Right renal pelvis (tissue), 4 donors: Measurements from ENCODE around the gene DRAP1. TPM values are rescaled to one million over a fixed set of nuclear protein-coding genes. Genes with fewer than 3 reads are reported as not detected.

Source experiments
- DNase-seq, 4 donors: peaks; one replicate each; pipeline ENCODE4 v3.0.0-alpha.2; 2013; ENCODE audit warnings: low read depth in 4 of 4, low spot score in 3 of 4, missing footprints in 1 of 4
- polyA plus RNA-seq, 4 donors: library from polyadenylated mRNA; unstranded; fragments of 120-200 nt; gene quantifications; one replicate each; pipeline ENCODE4 v1.2.1, GENCODE V29; 2013; ENCODE audit not compliant: insufficient read length in 4 of 4

The DRAP1 gene, protein sequence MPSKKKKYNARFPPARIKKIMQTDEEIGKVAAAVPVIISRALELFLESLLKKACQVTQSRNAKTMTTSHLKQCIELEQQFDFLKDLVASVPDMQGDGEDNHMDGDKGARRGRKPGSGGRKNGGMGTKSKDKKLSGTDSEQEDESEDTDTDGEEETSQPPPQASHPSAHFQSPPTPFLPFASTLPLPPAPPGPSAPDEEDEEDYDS
- 100 to 1,000 TPM in 1 of 4 donors, 10 to 100 TPM in 3; 70.0 to 113 (median 76.4) TPM for polyA plus RNA-seq

DNA sequence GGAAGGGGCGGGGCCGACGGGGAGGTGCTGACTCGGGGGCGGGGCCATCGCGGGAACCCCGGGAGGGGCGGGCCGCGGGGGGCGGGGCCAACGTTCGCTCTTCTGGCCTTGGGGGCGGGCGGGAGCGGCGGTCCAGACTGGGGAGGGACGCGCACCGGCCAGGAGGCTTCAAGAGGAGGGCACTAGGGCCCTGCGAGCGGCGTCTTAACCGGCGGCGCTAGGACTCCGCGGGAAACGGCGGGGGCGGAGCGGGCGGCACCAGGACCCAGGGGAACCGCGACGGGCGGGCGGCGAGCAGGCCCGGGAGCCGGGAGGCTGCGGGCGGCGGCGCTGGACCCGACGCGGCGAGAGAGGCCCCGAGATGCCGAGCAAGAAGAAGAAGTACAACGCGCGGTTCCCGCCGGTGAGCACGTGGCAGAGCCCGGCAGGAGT is at the start of gene DRAP1:
TSS of gene DRAP1 (plus strand) at position 286 of the 432 bp plus-strand sequence. CDS start at position 362, 76 bp downstream.
- peak; percentile 87 to 95 (median 93) for DNase-seq

GRCh38 chr11:65869643-65870306 is 49.5 kb upstream of the DRAP1 start:
- no peak for DNase-seq

- no peak for DNase-seq
Measured at GRCh38 chr11:65870307-65870658, 48.9 kb upstream of the DRAP1 start.

DNA sequence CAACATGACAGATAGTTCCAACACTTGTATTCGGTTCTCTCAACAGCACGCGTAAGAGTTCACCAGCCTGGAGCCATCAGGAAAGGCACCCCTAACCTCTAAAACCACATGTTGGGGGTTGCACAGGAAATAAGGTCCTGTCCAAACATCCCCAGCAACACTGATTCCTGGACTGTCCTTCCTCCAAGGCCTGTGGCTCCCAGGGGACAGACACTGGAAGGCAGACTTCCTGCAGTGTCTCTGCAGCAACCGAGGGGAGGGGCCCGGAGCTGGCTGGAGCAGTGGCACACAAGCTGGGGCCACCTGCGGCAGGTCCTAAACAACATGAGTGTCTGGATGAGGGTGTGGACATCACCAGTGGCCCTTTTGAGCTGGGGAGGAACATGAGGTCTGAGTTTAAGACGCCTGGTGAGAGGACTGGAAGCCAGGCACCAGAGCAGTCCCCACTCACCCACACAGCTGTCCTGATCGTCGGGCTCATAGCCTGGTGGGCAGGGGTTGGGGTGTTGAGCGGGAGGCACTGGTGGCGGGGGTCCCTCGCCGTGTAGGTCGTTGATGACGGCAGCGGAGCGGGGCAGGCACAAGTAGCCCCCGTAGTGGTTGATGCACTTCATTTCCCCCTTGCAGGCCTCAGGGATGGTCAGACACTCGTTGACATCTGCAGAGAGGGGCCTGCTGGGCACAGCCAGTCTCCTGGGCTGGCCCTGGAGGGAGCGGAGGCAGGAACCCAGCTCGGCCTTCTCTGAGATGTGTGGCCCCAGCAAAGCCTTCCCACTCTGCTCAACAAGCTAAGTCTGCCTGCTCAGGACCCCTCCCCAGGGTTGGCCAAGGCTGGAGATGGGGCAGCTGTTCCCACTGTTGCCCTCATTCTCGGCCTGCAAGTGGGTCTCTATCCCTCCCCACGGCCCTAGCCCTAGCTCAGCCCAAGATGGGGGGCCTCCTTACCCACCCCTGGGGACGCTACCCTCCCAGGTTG is 48.2 kb upstream of the DRAP1 start:
- DNase-seq, result no peak

GRCh38 chr11:65871811-65872548 is 47.2 kb upstream of the DRAP1 start:
- no peak for DNase-seq

- DNase-seq, result no peak
Measured at GRCh38 chr11:65872586-65873317, 46.5 kb upstream of the DRAP1 start, which contains the start of gene EFEMP2. EFEMP2 (minus strand) TSS chr11:65872800; CDS start chr11:65872354, 446 bp downstream.

DNA sequence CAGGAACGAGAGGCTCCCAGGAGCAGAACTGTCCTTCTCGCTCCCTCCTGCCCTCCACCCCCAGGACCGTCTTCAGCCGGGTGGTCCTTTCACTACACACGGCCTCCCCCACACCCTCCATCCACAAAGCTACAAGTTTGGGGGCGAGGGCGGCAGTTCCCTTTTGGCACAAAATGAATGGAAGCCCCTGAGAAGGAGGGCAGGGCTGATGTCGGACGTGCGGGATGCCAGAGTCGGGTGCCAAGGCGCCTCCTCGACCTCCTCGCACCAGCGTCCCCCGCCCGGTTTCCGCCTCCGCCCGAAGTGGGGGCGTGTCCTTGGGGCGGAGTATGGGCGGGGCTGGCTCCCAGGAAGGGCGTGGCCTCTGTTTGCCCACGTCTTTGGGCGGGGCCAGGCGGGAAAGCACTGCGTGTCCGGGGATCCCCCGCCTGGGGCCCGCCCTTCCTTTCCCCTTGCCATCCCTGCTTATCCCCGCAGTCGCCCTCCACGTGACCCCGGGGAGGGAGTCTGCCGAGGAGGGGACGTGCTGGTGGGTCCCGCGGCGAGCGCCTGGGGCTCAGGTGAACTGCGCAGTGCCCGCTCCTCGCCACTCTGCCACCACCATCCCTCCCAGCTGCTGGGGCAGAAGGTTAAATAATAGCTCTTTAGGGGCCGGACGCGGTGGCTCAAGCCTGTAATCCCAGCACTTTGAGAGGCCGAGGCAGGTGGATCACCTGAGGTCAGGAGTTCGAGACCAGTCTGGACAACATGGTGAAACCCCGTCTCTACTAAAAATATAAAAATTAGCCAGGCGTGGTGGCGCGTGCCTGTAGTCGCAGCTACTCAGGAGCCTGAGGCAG is 45.7 kb upstream of the DRAP1 start:
- peak in 1 of 4 donors; percentile 88 for DNase-seq

DNA sequence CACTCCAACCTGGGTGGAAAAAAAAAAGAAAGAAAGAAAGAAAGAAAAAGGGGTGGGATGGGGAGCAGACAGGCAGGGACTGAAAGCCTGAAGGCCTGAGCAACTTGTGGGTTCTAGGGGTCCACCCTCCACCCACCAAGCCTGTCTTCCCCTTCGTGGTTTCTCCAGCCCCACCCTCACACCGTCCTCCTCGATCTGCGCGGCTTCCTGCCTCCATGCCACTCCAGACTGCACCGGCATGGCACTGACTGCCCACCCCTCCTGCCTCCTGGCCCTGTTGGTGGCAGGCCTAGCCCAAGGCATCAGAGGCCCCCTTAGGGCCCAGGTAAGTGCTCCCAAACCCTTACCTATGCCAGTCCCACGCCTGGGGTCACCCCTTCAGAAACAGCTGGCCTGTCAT is 39.6 kb upstream of the DRAP1 start, which contains the start of gene CTSW:
TSS of gene CTSW (plus strand) at position 221 of the 400 bp plus-strand sequence. CDS start at position 239, 18 bp downstream.
- DNase-seq, result no peak

DNA sequence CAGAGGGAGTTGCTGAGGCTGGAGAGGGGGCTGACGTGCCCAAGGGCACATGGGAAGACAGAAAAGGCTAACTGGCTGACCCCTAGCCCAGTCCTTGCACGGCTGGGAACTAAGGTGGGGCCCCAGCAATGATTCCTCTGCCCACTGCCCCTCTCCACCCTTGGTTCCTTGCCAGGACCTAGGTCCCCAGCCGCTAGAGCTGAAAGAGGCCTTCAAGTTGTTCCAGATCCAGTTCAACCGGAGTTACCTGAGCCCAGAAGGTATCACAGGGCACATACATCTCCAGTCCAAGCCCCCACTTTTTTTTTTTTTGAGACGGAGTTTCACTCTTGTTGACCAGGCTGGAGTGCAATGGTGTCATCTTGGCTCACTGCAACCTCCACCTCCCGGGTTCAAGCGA is 39.2 kb upstream of the DRAP1 start:
- no peak for DNase-seq

- no peak for DNase-seq
Measured at GRCh38 chr11:65880844-65881421, 38.3 kb upstream of the DRAP1 start.

GRCh38 chr11:65882120-65883057 is 36.8 kb upstream of the DRAP1 start:
- DNase-seq, result no peak

GRCh38 chr11:65883058-65883761 is 36.0 kb upstream of the DRAP1 start:
- DNase-seq, result no peak

- DNase-seq, result no peak
Measured at GRCh38 chr11:65883786-65884715, 35.2 kb upstream of the DRAP1 start.

DNA sequence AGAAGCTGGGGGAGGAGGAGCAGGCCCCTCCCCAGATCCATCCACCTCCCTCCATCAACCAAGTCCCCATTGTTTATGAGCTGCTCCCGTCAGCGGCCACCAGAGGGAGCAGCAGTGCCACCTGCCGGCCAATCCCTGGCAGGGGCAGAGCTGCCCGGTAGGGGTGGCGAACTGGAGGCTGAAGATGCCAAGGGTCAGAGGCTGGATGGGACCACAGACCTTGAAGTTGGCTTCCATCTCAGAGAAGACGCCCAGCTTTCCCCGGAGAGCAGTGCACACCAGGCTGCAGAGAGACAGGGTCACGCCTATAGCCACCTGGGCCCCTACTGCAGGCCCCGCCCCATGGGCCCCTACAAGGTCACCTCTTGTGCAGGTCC is 34.5 kb upstream of the DRAP1 start:
- DNase-seq, result no peak

DNA sequence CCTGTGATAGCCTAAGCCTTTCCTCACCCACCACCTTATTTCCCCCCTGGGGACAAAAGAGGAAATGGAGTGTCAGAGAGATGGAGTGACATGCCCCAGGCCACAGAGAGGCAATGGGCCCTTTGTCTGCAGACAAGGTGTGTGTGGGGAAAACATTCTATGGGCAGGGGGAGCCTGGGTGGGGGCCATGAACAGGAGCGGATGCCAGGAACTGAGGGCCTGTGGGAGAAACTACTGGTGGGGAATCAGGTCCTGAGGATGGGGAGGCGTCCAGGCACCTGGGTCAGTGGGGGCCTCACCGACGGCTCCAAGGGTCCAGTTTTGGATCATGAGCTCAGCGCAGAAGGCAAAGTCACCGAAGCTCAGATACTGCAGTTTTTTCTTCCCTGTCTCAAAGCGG is 34.0 kb upstream of the DRAP1 start:
- no peak for DNase-seq
